SJCRH30 (cell line): ENCODE data around the gene EPHA2. TPM values are rescaled to one million over a fixed set of nuclear protein-coding genes. Genes with fewer than 3 reads are reported as not detected.

Source experiments
- total RNA-seq: library from RNA; depleted of rRNA; stranded (reverse); fragments of >200 nt; shearing (Covaris generic); gene quantifications from 2 replicates; pipeline ENCODE4 v1.2.3, GENCODE V29; 2014; rRNA removed

EPHA2 gene
- total RNA-seq, 1 experiment from 2014 or later, result 55.0 TPM

Other genes with a start within 250 kb of the EPHA2 start
- 27.1 and 34.9 TPM in 2 replicates for gene ZBTB17, start 180.0 kb downstream of the EPHA2 start, total RNA-seq
- gene SRARP, start 151.8 kb downstream of the EPHA2 start, total RNA-seq, result not detected in 2 replicates
- gene HSPB7, start 138.0 kb downstream of the EPHA2 start, total RNA-seq, result 81.4 and 83.9 TPM in 2 replicates
- 0.42 TPM in 1 of 2 replicates, not detected in the other for gene CLCNKA, start 134.0 kb downstream of the EPHA2 start, total RNA-seq
- gene CLCNKB, start 112.3 kb downstream of the EPHA2 start, total RNA-seq, result 0.08 TPM in 1 of 2 replicates, not detected in the other
- gene FAM131C, start 82.4 kb downstream of the EPHA2 start, total RNA-seq, result 0.10 TPM in 1 of 2 replicates, not detected in the other
- gene ARHGEF19, start 56.6 kb upstream of the EPHA2 start, total RNA-seq, result 7.9 and 9.9 TPM in 2 replicates
- 1.3 and 1.9 TPM in 2 replicates for gene CPLANE2, start 81.1 kb upstream of the EPHA2 start, total RNA-seq
- gene FBXO42, start 196.4 kb upstream of the EPHA2 start, total RNA-seq, result 21.3 and 26.5 TPM in 2 replicates
- 113 and 115 TPM in 2 replicates for gene SZRD1, start 211.2 kb upstream of the EPHA2 start, total RNA-seq